CD14-positive monocyte (primary cell): ENCODE results near the gene ZG16B. TPM values are rescaled to one million over a fixed set of nuclear protein-coding genes. Genes with fewer than 3 reads are reported as not detected.

Source experiments
- DNase-seq, 3 donors: peaks; one replicate each; pipeline ENCODE4 v3.0.0-alpha.2; 2011 to 2022
- H2AFZ ChIP-seq: 2 replicates; pipeline ENCODE4 v1.6.0; 2012; ENCODE audit warnings: mild to moderate bottlenecking, low read depth, low read length, inconsistent platforms; ENCODE audit not compliant: insufficient read depth, poor library complexity, severe bottlenecking
- H3K27ac ChIP-seq, 2 donors: 1 replicate in 1 of 2; 2 replicates in 1 of 2; pipeline ENCODE4 v1.5.1; 2012 to 2013; ENCODE audit warnings: low read length in 2 of 2, control low read depth in 1 of 2, inconsistent platforms in 1 of 2, low read depth in 1 of 2, mild to moderate bottlenecking in 1 of 2
- H3K27me3 ChIP-seq, 2 donors: one replicate each; pipeline versions ENCODE4 v1.6.0 to v1.6.1; 2011 to 2013; ENCODE audit warnings: low read length in 2 of 2; ENCODE audit not compliant: control insufficient read depth in 2 of 2, insufficient read depth in 2 of 2
- H3K36me3 ChIP-seq, 2 donors: replicated peaks in 1 of 2; 1 replicate in 1 of 2; 2 replicates in 1 of 2; pipeline versions ENCODE4 v1.5.1 to v1.6.1; 2012 to 2013; ENCODE audit warnings: low read length in 2 of 2, control low read depth in 1 of 2, inconsistent platforms in 1 of 2, mild to moderate bottlenecking in 1 of 2; ENCODE audit not compliant: insufficient read depth in 2 of 2, control insufficient read depth in 1 of 2
- H3K4me1 ChIP-seq, 2 donors: 1 replicate in 1 of 2; 2 replicates in 1 of 2; pipeline versions ENCODE4 v1.5.1 to v1.6.1; 2012 to 2013; ENCODE audit warnings: low read length in 2 of 2, control low read depth in 1 of 2, inconsistent platforms in 1 of 2, mild to moderate bottlenecking in 1 of 2, moderate library complexity in 1 of 2; ENCODE audit not compliant: insufficient read depth in 2 of 2, control insufficient read depth in 1 of 2
- H3K4me2 ChIP-seq: replicated peaks from 2 replicates; pipeline ENCODE3; 2012; ENCODE audit warnings: low read length, moderate library complexity, mild to moderate bottlenecking; ENCODE audit not compliant: poor library complexity, severe bottlenecking; ENCODE audit errors: extremely low read depth
- H3K4me3 ChIP-seq, 3 experiments: fragments of 200-600 bp in 1 of 3; sonication (generic) in 1 of 3; replicated peaks in 1 of 3; 1 replicate in 2 of 3; 2 replicates in 1 of 3; pipeline ENCODE4 v1.5.1; 2011 to 2013; ENCODE audit warnings: low read length in 3 of 3, mild to moderate bottlenecking in 3 of 3, control low read depth in 2 of 3, low read depth in 2 of 3, inconsistent platforms in 1 of 3, moderate library complexity in 1 of 3
- H3K79me2 ChIP-seq: 2 replicates; pipeline ENCODE4 v1.6.0; 2012; ENCODE audit warnings: mild to moderate bottlenecking, control low read depth, inconsistent platforms, low read length, moderate library complexity; ENCODE audit not compliant: insufficient read depth
- H3K9ac ChIP-seq: 2 replicates; pipeline ENCODE4 v1.6.0; 2017; ENCODE audit warnings: low read length, mild to moderate bottlenecking; ENCODE audit not compliant: insufficient read depth, poor library complexity, severe bottlenecking
- H3K9me3 ChIP-seq, 2 donors: replicated peaks in 1 of 2; 1 replicate in 1 of 2; 2 replicates in 1 of 2; pipeline versions ENCODE4 v1.5.1 to v1.6.1; 2012 to 2013; ENCODE audit warnings: low read length in 2 of 2, control low read depth in 1 of 2; ENCODE audit not compliant: control insufficient read depth in 1 of 2, insufficient read depth in 1 of 2
- H4K20me1 ChIP-seq: 2 replicates; pipeline ENCODE4 v1.6.0; 2012; ENCODE audit warnings: mild to moderate bottlenecking, low read length, control low read depth, moderate library complexity; ENCODE audit not compliant: insufficient read depth
- H3K27ac Mint-ChIP-seq, 7 donors: one replicate each; pipeline ENCODE4 v1.8.0; 2020; ENCODE audit warnings: mild to moderate bottlenecking in 7 of 7, mixed read lengths in 7 of 7, moderate library complexity in 6 of 7, inconsistent platforms in 2 of 7
- H3K27me3 Mint-ChIP-seq, 3 donors: one replicate each; pipeline ENCODE4 v1.8.0; 2021 to 2022; ENCODE audit warnings: low read depth in 3 of 3, mild to moderate bottlenecking in 3 of 3, mixed read lengths in 3 of 3, moderate library complexity in 3 of 3, inconsistent platforms in 1 of 3
- H3K36me3 Mint-ChIP-seq, 2 donors: one replicate each; pipeline ENCODE4 v1.8.0; 2020; ENCODE audit warnings: mixed read lengths in 2 of 2, inconsistent platforms in 1 of 2, mild to moderate bottlenecking in 1 of 2
- H3K4me1 Mint-ChIP-seq: one replicate; pipeline ENCODE4 v1.8.0; 2020; ENCODE audit warnings: mild to moderate bottlenecking, mixed read lengths
- H3K4me3 Mint-ChIP-seq, 2 donors: one replicate each; pipeline ENCODE4 v1.8.0; 2020; ENCODE audit warnings: mild to moderate bottlenecking in 2 of 2, mixed read lengths in 2 of 2, moderate library complexity in 1 of 2
- H3K9me3 Mint-ChIP-seq, 7 donors: one replicate each; pipeline ENCODE4 v1.8.0; 2020 to 2022; ENCODE audit warnings: mixed read lengths in 7 of 7, mild to moderate bottlenecking in 6 of 7, moderate library complexity in 6 of 7, inconsistent platforms in 2 of 7
- CTCF ChIP-seq: fragments of 200-600 bp; IDR thresholded peaks from one replicate; pipeline ENCODE4 v1.8.0; 2022; ENCODE audit warnings: antibody characterized with exemption, mild to moderate bottlenecking
- WGBS: methylation state at CpG from one replicate; pipeline ENCODE4 v1.1.5; 2013; ENCODE audit warnings: missing lambda C conversion rate; ENCODE audit not compliant: insufficient coverage; 5-methylcytosine and 5-hydroxymethylcytosine counted together
- intact Hi-C, 2 donors: fragments of 100-400 bp; cut with micrococcal nuclease; formaldehyde crosslinking; loops; one replicate each; pipeline versions ENCODE4 v1.15.0 to v1.15.1; 2023
- polyA plus RNA-seq, 3 donors: library from polyadenylated mRNA; depleted of rRNA in 1 of 3; unstranded in 2 of 3; stranded (reverse) in 1 of 3; fragments of 300-500 nt in 2 of 3; fragments of >200 nt in 1 of 3; fragmentation: Illumina TruSeq in 2 of 3; gene quantifications; 1 replicate in 2 of 3; 2 replicates in 1 of 3; pipeline ENCODE4 v1.2.3, GENCODE V29; 2012 to 2021

Gene ZG16B
- polyA plus RNA-seq, 3 donors = 6.8 to 12.9 (median 11.0) TPM

- H3K9ac ChIP-seq = no peak overlapping the region
- DNase-seq = no peak
- TF ChIP-seq CTCF = no peak
- H3K36me3 ChIP-seq = no peaks in the 10 kb centered on the region
- H3K27ac Mint-ChIP-seq = no peak overlapping the region
- H3K9me3 Mint-ChIP-seq = peaks cover 1 to 11% (median 6%) of the 10 kb centered on the region in 7 donors
- H2AFZ ChIP-seq = no peak overlapping the region
- H4K20me1 ChIP-seq = no peaks in the 10 kb centered on the region
- H3K79me2 ChIP-seq = no peaks in the 10 kb centered on the region
- H3K4me2 ChIP-seq = no peak overlapping the region
- WGBS = 50% methylated on average over 2 of the region's 7 CpGs
- H3K9me3 ChIP-seq = peaks cover 0 to 4% of the 10 kb centered on the region in 2 donors
- H3K36me3 Mint-ChIP-seq = no peaks in the 10 kb centered on the region
- peaks cover 12% of the 10 kb centered on the region for H3K4me1 Mint-ChIP-seq
- no peak overlapping the region for H3K27ac ChIP-seq
- H3K4me3 ChIP-seq = no peak overlapping the region
- no peaks in the 10 kb centered on the region for H3K27me3 ChIP-seq
- H3K27me3 Mint-ChIP-seq = peaks cover 7 to 11% (median 10%) of the 10 kb centered on the region in 3 donors
- H3K4me1 ChIP-seq = peaks cover 14 to 18% of the 10 kb centered on the region in 2 donors
- H3K4me3 Mint-ChIP-seq = no peak overlapping the region
- intact Hi-C loops = no loop called here
These were observed 3.7 kb downstream of the ZG16B start for GRCh38 chr16:2833776-2834175.

GRCh38 chr16:2834968-2835367, 4.9 kb downstream of the ZG16B start:
- DNase-seq = no peak
- H3K27ac Mint-ChIP-seq = no peak overlapping the region

More at GRCh38 chr16:2834968-2835367, 4.9 kb downstream of the ZG16B start:
- H3K79me2 ChIP-seq = no peaks in the 10 kb centered on the region
- H3K4me2 ChIP-seq = no peak overlapping the region
- Mint-ChIP-seq H3K9me3 (peaks cover 1 to 11% (median 6%) of the 10 kb centered on the region in 7 donors), H3K4me3 (no peak overlapping the region), H3K4me1 (peaks cover 9% of the 10 kb centered on the region), H3K27me3 (peaks cover 8 to 14% (median 14%) of the 10 kb centered on the region in 3 donors), H3K36me3 (no peaks in the 10 kb centered on the region)
- no peaks in the 10 kb centered on the region for H4K20me1 ChIP-seq
- peaks cover 0 to 4% of the 10 kb centered on the region in 2 donors for H3K9me3 ChIP-seq
- no peak overlapping the region for H3K27ac ChIP-seq
- peaks cover 7 to 10% of the 10 kb centered on the region in 2 donors for H3K4me1 ChIP-seq
- no peak overlapping the region for H3K4me3 ChIP-seq
- 93% methylated on average over 2 of the region's 3 CpGs for WGBS
- TF ChIP-seq CTCF = no peak
- H3K9ac ChIP-seq = no peak overlapping the region
- H3K36me3 ChIP-seq = no peaks in the 10 kb centered on the region
- no peak overlapping the region for H2AFZ ChIP-seq
- H3K27me3 ChIP-seq = no peaks in the 10 kb centered on the region
- intact Hi-C loops = loop anchor here in 1 of 2 donors (5.0 kb wide), 2 partner anchors 37 to 87 kb away; no protein-coding TSS in a partner anchor
